Spleen (tissue), 7 donors: ENCODE results near the gene ERGIC1.

Experiments
- CTCF ChIP-seq, 11 experiments: fragments of 200-600 bp in 7 of 11; fragments of 450-650 bp in 4 of 11; sonication (generic) in 4 of 11; IDR thresholded peaks in 8 of 11; conservative IDR thresholded peaks in 3 of 11; 1 replicate in 7 of 11; 2 replicates in 4 of 11; pipeline versions ENCODE4 v1.4.0 to v1.8.0; 2016 to 2021; ENCODE audit warnings: antibody characterized with exemption in 11 of 11, inconsistent platforms in 4 of 11, mild to moderate bottlenecking in 1 of 11
- POLR2A ChIP-seq, 3 donors: fragments of 450-650 bp; IDR thresholded peaks; one replicate each; pipeline ENCODE4 v1.5.1; 2017; ENCODE audit warnings: antibody characterized with exemption in 3 of 3, mild to moderate bottlenecking in 1 of 3
- POLR2AphosphoS5 ChIP-seq, 3 donors: sonication (generic); formaldehyde crosslinking; IDR thresholded peaks; one replicate each; pipeline ENCODE4 v1.5.1; 2017; ENCODE audit warnings: antibody characterized with exemption in 3 of 3
- donor health status: DM: no; HTN: no; CAD: no; lungs with moderate emphysema.
- donor health status: DM: no; HTN: no; CAD: no.
- donor health status: DM: no; HTN: no; CAD: no.

GRCh38 chr5:172946146-172946545 is 112.1 kb downstream of the ERGIC1 start:
- TF ChIP-seq CTCF (IDR thresholded peaks at IDR 0.05 in 8 of 11, conservative IDR thresholded peaks at IDR 0.05 in 3 of 11) (no peak), POLR2AphosphoS5 (IDR thresholded peaks at IDR 0.05) (peak in 1 of 3 donors; percentile 5), POLR2A (IDR thresholded peaks at IDR 0.05) (no peak)
